ENCODE measurements around the gene GPC1. TPM values are rescaled to one million over a fixed set of nuclear protein-coding genes. Genes with fewer than 3 reads are reported as not detected.

Gene GPC1
- total and polyA plus RNA-seq, 2 experiments from 2014 or later, result 9.0 to 46.2 TPM

- no peaks in the 10 kb centered on the region for H3K36me3 ChIP-seq (ENCODE audit: insufficient read depth)
- DNase-seq (ENCODE audit: low spot score) (no peak), ATAC-seq (no peak)
- H3F3A ChIP-seq (replicated peaks; ENCODE audit: low read depth), result no peaks in the 10 kb centered on the region
- H3K4me3 ChIP-seq, result no peak overlapping the region
- H3K36me3 Mint-ChIP-seq (ENCODE audit: low read depth), result no peaks in the 10 kb centered on the region
- no peaks in the 10 kb centered on the region for H3K79me2 ChIP-seq (replicated peaks; ENCODE audit: insufficient read depth)
- no peaks in the 10 kb centered on the region; the same call in 1 of the 2 replicates for H4K20me1 ChIP-seq (replicated peaks; ENCODE audit: insufficient read depth)
- no peak overlapping the region for H3K4me2 ChIP-seq
- H3K27me3 ChIP-seq (ENCODE audit: insufficient read depth), result 0 out of 2 replicates have a peak, but pooled peaks cover 8% of the 10 kb centered on the region
- no peak for TF ChIP-seq POLR2AphosphoS5 (IDR thresholded peaks at IDR 0.05; ENCODE audit: low read depth)
- TF ChIP-seq CTCF (conservative IDR thresholded peaks at IDR 0.05; ENCODE audit: low read depth in 2 of 2), result no peak
- TF ChIP-seq NANOG (IDR thresholded peaks at IDR 0.05; ENCODE audit: borderline replicate concordance), result no peak
- TF ChIP-seq ZNF331 (CRISPR knock-in tag; IDR thresholded peaks at IDR 0.05; ENCODE audit: low read depth), result no peak
- no peak for TF ChIP-seq STAT1 (IDR thresholded peaks at IDR 0.05; ENCODE audit: unreplicated experiment)
- TF ChIP-seq EZH2phosphoT487 (IDR thresholded peaks at IDR 0.05; ENCODE audit: unreplicated experiment), result no peak
- no peak for TF ChIP-seq CREB1 (CRISPR knock-in tag; IDR thresholded peaks at IDR 0.05; ENCODE audit: low read depth)
- TF ChIP-seq ZNF114 (CRISPR knock-in tag; IDR thresholded peaks at IDR 0.05), result no peak
- no peak for TF ChIP-seq REST (IDR thresholded peaks at IDR 0.05; ENCODE audit: unreplicated experiment)
- TF ChIP-seq ZNF462 (CRISPR knock-in tag; IDR thresholded peaks at IDR 0.05), result no peak
- TF ChIP-seq JUNB (IDR thresholded peaks at IDR 0.05; ENCODE audit: unreplicated experiment), result no peak
- TF ChIP-seq EZH2 (IDR thresholded peaks at IDR 0.05; ENCODE audit: low read depth, unreplicated experiment), result no peak
- TF ChIP-seq ETS1 (IDR thresholded peaks at IDR 0.05), result no peak
- no peak overlapping the region for H3K27ac Mint-ChIP-seq
- peaks cover 8% of the 10 kb centered on the region for H3K27me3 Mint-ChIP-seq (ENCODE audit: insufficient read depth, low read depth, poor library complexity)
- no peaks in the 10 kb centered on the region for H3K4me1 ChIP-seq (ENCODE audit: insufficient read depth)
- no peak overlapping the region for H3K27ac ChIP-seq (ENCODE audit: low read depth)
- H3K4me1 Mint-ChIP-seq, result peaks cover 3% of the 10 kb centered on the region; the same call in 1 of the 3 replicates
- no peak overlapping the region for H3K4me3 Mint-ChIP-seq
- H3K9me2 ChIP-seq (ENCODE audit: insufficient read depth), result no peaks in the 10 kb centered on the region; the same call in 1 of the 2 replicates
- no peak overlapping the region for H2AFZ ChIP-seq
- H3K9me3 Mint-ChIP-seq, result peaks cover 6% of the 10 kb centered on the region; the same call in 1 of the 3 replicates
Observed at GRCh38 chr2:240473211-240473610, 37.7 kb downstream of the GPC1 start.
